Progenitor cell of endocrine pancreas (in vitro differentiated cells): Measurements from ENCODE around the gene SLCO2B1. TPM values are rescaled to one million over a fixed set of nuclear protein-coding genes. Genes with fewer than 3 reads are reported as not detected.
A peak's percentile ranks its signal among the peaks of the same experiment; 100 is the strongest.

Experiments used
- DNase-seq: peaks from one replicate; pipeline ENCODE4 v3.0.0; 2021; ENCODE audit warnings: low spot score; ENCODE audit not compliant: unreplicated experiment
- H3K27ac Mint-ChIP-seq: 2 replicates; pipeline ENCODE4 v1.8.0; 2021; ENCODE audit warnings: mild to moderate bottlenecking, moderate library complexity, mixed read lengths
- H3K27me3 Mint-ChIP-seq: 2 replicates; pipeline ENCODE4 v1.8.0; 2021; ENCODE audit warnings: mixed read lengths
- H3K36me3 Mint-ChIP-seq: 2 replicates; pipeline ENCODE4 v1.8.0; 2022; ENCODE audit warnings: mixed read lengths; ENCODE audit not compliant: insufficient read depth
- H3K4me1 Mint-ChIP-seq: 2 replicates; pipeline ENCODE4 v1.8.0; 2021; ENCODE audit warnings: low read depth, mixed read lengths
- H3K4me3 Mint-ChIP-seq: 2 replicates; pipeline ENCODE4 v1.8.0; 2021; ENCODE audit warnings: low read depth, mild to moderate bottlenecking, moderate library complexity, mixed read lengths
- H3K9me3 Mint-ChIP-seq: 2 replicates; pipeline ENCODE4 v1.8.0; 2021; ENCODE audit warnings: low read depth, mixed read lengths
- total RNA-seq: library from RNA; stranded (reverse); gene quantifications from 2 replicates; pipeline ENCODE4 v1.2.1, GENCODE V29; 2021
- TF ChIP-seq, protein P1 (sequence below): fragments of 200-600 bp; sonication (generic); IDR thresholded peaks from one replicate; pipeline ENCODE4 v1.5.0; 2021; ENCODE audit warnings: antibody characterized with exemption, mild to moderate bottlenecking; ENCODE audit not compliant: unreplicated experiment

SLCO2B1 gene
- total RNA-seq, 1 donor from 2014 or later: 6.6 TPM

- TF ChIP-seq, protein P1, sequence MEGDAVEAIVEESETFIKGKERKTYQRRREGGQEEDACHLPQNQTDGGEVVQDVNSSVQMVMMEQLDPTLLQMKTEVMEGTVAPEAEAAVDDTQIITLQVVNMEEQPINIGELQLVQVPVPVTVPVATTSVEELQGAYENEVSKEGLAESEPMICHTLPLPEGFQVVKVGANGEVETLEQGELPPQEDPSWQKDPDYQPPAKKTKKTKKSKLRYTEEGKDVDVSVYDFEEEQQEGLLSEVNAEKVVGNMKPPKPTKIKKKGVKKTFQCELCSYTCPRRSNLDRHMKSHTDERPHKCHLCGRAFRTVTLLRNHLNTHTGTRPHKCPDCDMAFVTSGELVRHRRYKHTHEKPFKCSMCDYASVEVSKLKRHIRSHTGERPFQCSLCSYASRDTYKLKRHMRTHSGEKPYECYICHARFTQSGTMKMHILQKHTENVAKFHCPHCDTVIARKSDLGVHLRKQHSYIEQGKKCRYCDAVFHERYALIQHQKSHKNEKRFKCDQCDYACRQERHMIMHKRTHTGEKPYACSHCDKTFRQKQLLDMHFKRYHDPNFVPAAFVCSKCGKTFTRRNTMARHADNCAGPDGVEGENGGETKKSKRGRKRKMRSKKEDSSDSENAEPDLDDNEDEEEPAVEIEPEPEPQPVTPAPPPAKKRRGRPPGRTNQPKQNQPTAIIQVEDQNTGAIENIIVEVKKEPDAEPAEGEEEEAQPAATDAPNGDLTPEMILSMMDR: no peak
- no peaks in the 10 kb centered on the region for H3K36me3 Mint-ChIP-seq
- no peak overlapping the region for H3K27ac Mint-ChIP-seq
- peaks cover 9% of the 10 kb centered on the region for H3K27me3 Mint-ChIP-seq
- no peaks in the 10 kb centered on the region for H3K4me1 Mint-ChIP-seq
- DNase-seq: no peak
- no peak overlapping the region for H3K4me3 Mint-ChIP-seq
- H3K9me3 Mint-ChIP-seq: no peaks in the 10 kb centered on the region
Observed at GRCh38 chr11:75205564-75206020, 54.7 kb downstream of the SLCO2B1 start.

- TF ChIP-seq, protein P1: no peak
- Mint-ChIP-seq H3K27me3 (peaks cover 22% of the 10 kb centered on the region), H3K4me3 (no peak overlapping the region), H3K36me3 (no peaks in the 10 kb centered on the region), H3K9me3 (no peaks in the 10 kb centered on the region), H3K4me1 (no peaks in the 10 kb centered on the region), H3K27ac (no peak overlapping the region)
- no peak for DNase-seq
Observed at GRCh38 chr11:75208446-75208845, 57.5 kb downstream of the SLCO2B1 start.

DNA sequence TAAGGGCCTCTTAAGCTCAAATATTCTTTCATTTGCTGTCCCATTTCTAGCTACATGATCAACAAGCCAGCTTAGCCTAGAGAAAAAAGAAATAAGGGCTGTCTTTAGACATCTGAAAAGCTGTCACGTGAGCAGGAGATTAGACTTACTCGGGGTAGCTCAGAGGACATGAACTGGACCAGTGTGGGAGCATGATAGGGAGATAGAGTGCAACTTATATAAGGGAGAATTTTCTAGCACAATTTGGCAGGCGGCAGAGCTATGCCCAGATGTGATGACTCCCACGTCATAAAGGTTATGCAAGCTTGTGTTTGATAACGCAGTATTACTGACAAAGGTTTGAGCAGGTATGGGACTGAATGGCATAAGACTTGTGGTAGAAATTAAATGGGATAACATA lies 61.5 kb downstream of the SLCO2B1 start:
- TF ChIP-seq, protein P1: no peak
- no peaks in the 10 kb centered on the region for H3K4me1 Mint-ChIP-seq
- no peaks in the 10 kb centered on the region for H3K9me3 Mint-ChIP-seq
- DNase-seq: no peak
- H3K36me3 Mint-ChIP-seq: no peaks in the 10 kb centered on the region
- no peak overlapping the region for H3K27ac Mint-ChIP-seq
- peaks cover 42% of the 10 kb centered on the region for H3K27me3 Mint-ChIP-seq
- no peak overlapping the region for H3K4me3 Mint-ChIP-seq

DNA sequence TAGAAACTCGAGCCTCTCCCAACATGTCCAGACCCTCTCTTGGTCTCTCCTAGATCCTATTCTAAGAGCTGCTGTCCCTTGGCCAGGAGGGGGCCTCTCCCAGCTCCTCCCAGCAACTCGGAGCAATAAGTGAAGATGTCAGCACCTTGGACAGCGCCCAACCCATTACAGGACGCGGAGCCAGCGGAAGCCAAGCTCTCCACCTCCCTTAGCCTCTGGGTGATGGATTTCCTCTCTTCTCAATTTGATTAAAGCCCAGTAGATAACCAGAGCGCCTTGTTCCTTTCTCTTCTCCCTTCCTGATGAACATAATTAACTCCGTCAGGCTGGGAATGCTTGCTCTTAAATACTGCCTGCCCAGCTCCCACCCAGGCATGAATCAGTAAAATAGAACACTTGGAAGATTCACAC lies 63.5 kb downstream of the SLCO2B1 start:
- Mint-ChIP-seq H3K9me3 (no peaks in the 10 kb centered on the region), H3K4me1 (no peaks in the 10 kb centered on the region), H3K27ac (no peak overlapping the region), H3K4me3 (no peak overlapping the region), H3K27me3 (peaks cover 60% of the 10 kb centered on the region), H3K36me3 (no peaks in the 10 kb centered on the region)
- DNase-seq: peak; percentile 87
- TF ChIP-seq, protein P1: peak; percentile 59

GRCh38 chr11:75214843-75215242 lies 63.9 kb downstream of the SLCO2B1 start:
- TF ChIP-seq, protein P1: no peak
- Mint-ChIP-seq H3K27ac (no peak overlapping the region), H3K9me3 (no peaks in the 10 kb centered on the region), H3K36me3 (no peaks in the 10 kb centered on the region), H3K4me3 (no peak overlapping the region), H3K4me1 (no peaks in the 10 kb centered on the region), H3K27me3 (peaks cover 64% of the 10 kb centered on the region)
- DNase-seq: no peak
